T-helper 2 cell treated with Interferon-gamma antibody and Interleukin-4, amounts not matched to agents 5 μg/mL and 100 μg/mL, for 36 hours (primary cell): ENCODE measurements around the gene ZNF335.

Experiments used
- DNase-seq: peaks from one replicate; pipeline ENCODE4 v3.0.0; 2021; ENCODE audit warnings: low spot score
- H3K27ac Mint-ChIP-seq: one replicate; pipeline ENCODE4 v1.8.0; 2021; ENCODE audit warnings: mild to moderate bottlenecking, mixed read lengths
- H3K27me3 Mint-ChIP-seq: one replicate; pipeline ENCODE4 v1.8.0; 2021; ENCODE audit warnings: low read depth, mixed read lengths
- H3K36me3 Mint-ChIP-seq: one replicate; pipeline ENCODE4 v1.8.0; 2021; ENCODE audit warnings: low read depth, mixed read lengths
- H3K4me1 Mint-ChIP-seq: one replicate; pipeline ENCODE4 v1.8.0; 2021; ENCODE audit warnings: low read depth, mixed read lengths
- H3K4me3 Mint-ChIP-seq: one replicate; pipeline ENCODE4 v1.8.0; 2022; ENCODE audit warnings: mild to moderate bottlenecking, moderate library complexity, mixed read lengths
- H3K9me3 Mint-ChIP-seq: one replicate; pipeline ENCODE4 v1.8.0; 2021; ENCODE audit warnings: mixed read lengths

The ZNF335 gene

GRCh38 chr20:46010491-46011391 is 38.7 kb upstream of the ZNF335 start:
- peak; percentile 35 for DNase-seq
- peaks cover 50% of the 10 kb centered on the region for H3K4me1 Mint-ChIP-seq
- no peaks in the 10 kb centered on the region for H3K9me3 Mint-ChIP-seq
- peaks cover 2% of the 10 kb centered on the region for H3K36me3 Mint-ChIP-seq
- peak overlapping the region; percentile 33 for H3K27ac Mint-ChIP-seq
- H3K4me3 Mint-ChIP-seq, result peak overlapping the region; percentile 71
- H3K27me3 Mint-ChIP-seq, result peaks cover 63% of the 10 kb centered on the region

GRCh38 chr20:46009816-46010215 is 37.8 kb upstream of the ZNF335 start:
- H3K27ac Mint-ChIP-seq, result no peak overlapping the region
- peaks cover 2% of the 10 kb centered on the region for H3K36me3 Mint-ChIP-seq
- no peak overlapping the region for H3K4me3 Mint-ChIP-seq
- peaks cover 66% of the 10 kb centered on the region for H3K27me3 Mint-ChIP-seq
- no peaks in the 10 kb centered on the region for H3K9me3 Mint-ChIP-seq
- H3K4me1 Mint-ChIP-seq, result peaks cover 56% of the 10 kb centered on the region
- DNase-seq, result no peak

- DNase-seq, result no peak
- no peak overlapping the region for H3K4me3 Mint-ChIP-seq
- peaks cover 2% of the 10 kb centered on the region for H3K36me3 Mint-ChIP-seq
- H3K4me1 Mint-ChIP-seq, result peaks cover 60% of the 10 kb centered on the region
- H3K27me3 Mint-ChIP-seq, result peaks cover 58% of the 10 kb centered on the region
- no peaks in the 10 kb centered on the region for H3K9me3 Mint-ChIP-seq
- H3K27ac Mint-ChIP-seq, result no peak overlapping the region
Measured at GRCh38 chr20:46007671-46008070, 35.7 kb upstream of the ZNF335 start.

GRCh38 chr20:46006964-46007363 is 35.0 kb upstream of the ZNF335 start:
- DNase-seq, result no peak
- Mint-ChIP-seq H3K36me3 (peaks cover 2% of the 10 kb centered on the region), H3K27me3 (peaks cover 52% of the 10 kb centered on the region), H3K9me3 (no peaks in the 10 kb centered on the region), H3K4me1 (peaks cover 59% of the 10 kb centered on the region), H3K27ac (no peak overlapping the region), H3K4me3 (no peak overlapping the region)

- Mint-ChIP-seq H3K9me3 (no peaks in the 10 kb centered on the region), H3K4me1 (peaks cover 53% of the 10 kb centered on the region), H3K4me3 (peak overlapping the region; percentile 65), H3K27ac (no peak overlapping the region), H3K36me3 (no peaks in the 10 kb centered on the region), H3K27me3 (peaks cover 44% of the 10 kb centered on the region)
- no peak for DNase-seq
Measured at GRCh38 chr20:46006022-46006705, 34.2 kb upstream of the ZNF335 start.

GRCh38 chr20:46004889-46005473 is 33.0 kb upstream of the ZNF335 start:
- peaks cover 37% of the 10 kb centered on the region for H3K27me3 Mint-ChIP-seq
- H3K4me1 Mint-ChIP-seq, result peaks cover 53% of the 10 kb centered on the region
- no peaks in the 10 kb centered on the region for H3K36me3 Mint-ChIP-seq
- DNase-seq, result peak; percentile 19
- peak overlapping the region; percentile 83 for H3K4me3 Mint-ChIP-seq
- no peaks in the 10 kb centered on the region for H3K9me3 Mint-ChIP-seq
- H3K27ac Mint-ChIP-seq, result peak overlapping the region; percentile 26

- Mint-ChIP-seq H3K27me3 (peaks cover 30% of the 10 kb centered on the region), H3K36me3 (no peaks in the 10 kb centered on the region), H3K9me3 (no peaks in the 10 kb centered on the region), H3K27ac (no peak overlapping the region), H3K4me3 (peak overlapping the region; percentile 83), H3K4me1 (peaks cover 52% of the 10 kb centered on the region)
- DNase-seq, result no peak
Measured at GRCh38 chr20:46004187-46004586, 32.2 kb upstream of the ZNF335 start.

GRCh38 chr20:46002008-46002407 is 30.0 kb upstream of the ZNF335 start:
- H3K27me3 Mint-ChIP-seq, result peaks cover 17% of the 10 kb centered on the region
- H3K36me3 Mint-ChIP-seq, result no peaks in the 10 kb centered on the region
- no peak overlapping the region for H3K27ac Mint-ChIP-seq
- no peak overlapping the region for H3K4me3 Mint-ChIP-seq
- peaks cover 56% of the 10 kb centered on the region for H3K4me1 Mint-ChIP-seq
- no peak for DNase-seq
- H3K9me3 Mint-ChIP-seq, result no peaks in the 10 kb centered on the region

- H3K27me3 Mint-ChIP-seq, result peaks cover 16% of the 10 kb centered on the region
- H3K4me1 Mint-ChIP-seq, result peaks cover 58% of the 10 kb centered on the region
- DNase-seq, result no peak
- no peak overlapping the region for H3K4me3 Mint-ChIP-seq
- no peak overlapping the region for H3K27ac Mint-ChIP-seq
- no peaks in the 10 kb centered on the region for H3K9me3 Mint-ChIP-seq
- no peaks in the 10 kb centered on the region for H3K36me3 Mint-ChIP-seq
Measured at GRCh38 chr20:46001498-46001897, 29.5 kb upstream of the ZNF335 start.

GRCh38 chr20:46000262-46000996 is 28.4 kb upstream of the ZNF335 start:
- no peaks in the 10 kb centered on the region for H3K36me3 Mint-ChIP-seq
- peaks cover 52% of the 10 kb centered on the region for H3K4me1 Mint-ChIP-seq
- H3K27ac Mint-ChIP-seq, result peak overlapping the region; percentile 27
- no peaks in the 10 kb centered on the region for H3K9me3 Mint-ChIP-seq
- H3K27me3 Mint-ChIP-seq, result peaks cover 16% of the 10 kb centered on the region
- peak overlapping the region; percentile 8 for H3K4me3 Mint-ChIP-seq
- no peak for DNase-seq

GRCh38 chr20:45999557-46000261 is 27.7 kb upstream of the ZNF335 start:
- H3K9me3 Mint-ChIP-seq, result no peaks in the 10 kb centered on the region
- peak overlapping the region; percentile 6 for H3K4me3 Mint-ChIP-seq
- no peak for DNase-seq
- no peaks in the 10 kb centered on the region for H3K36me3 Mint-ChIP-seq
- no peak overlapping the region for H3K27ac Mint-ChIP-seq
- peaks cover 50% of the 10 kb centered on the region for H3K4me1 Mint-ChIP-seq
- peaks cover 20% of the 10 kb centered on the region for H3K27me3 Mint-ChIP-seq

- H3K27ac Mint-ChIP-seq, result no peak overlapping the region
- peaks cover 44% of the 10 kb centered on the region for H3K4me1 Mint-ChIP-seq
- H3K36me3 Mint-ChIP-seq, result no peaks in the 10 kb centered on the region
- peak; percentile 25 for DNase-seq
- H3K9me3 Mint-ChIP-seq, result no peaks in the 10 kb centered on the region
- H3K27me3 Mint-ChIP-seq, result peaks cover 20% of the 10 kb centered on the region
- peak overlapping the region; percentile 4 for H3K4me3 Mint-ChIP-seq
Measured at GRCh38 chr20:45998761-45999160, 26.8 kb upstream of the ZNF335 start.

- Mint-ChIP-seq H3K9me3 (no peaks in the 10 kb centered on the region), H3K4me3 (peak overlapping the region; percentile 4), H3K36me3 (no peaks in the 10 kb centered on the region), H3K4me1 (peaks cover 45% of the 10 kb centered on the region), H3K27ac (no peak overlapping the region), H3K27me3 (peaks cover 20% of the 10 kb centered on the region)
- no peak for DNase-seq
Measured at GRCh38 chr20:45998337-45998736, 26.3 kb upstream of the ZNF335 start.
